Adrenal gland (tissue), 12 donors: ENCODE data around the gene UBE2E3. TPM values are rescaled to one million over a fixed set of nuclear protein-coding genes. Genes with fewer than 3 reads are reported as not detected.

ENCODE experiments used
- DNase-seq, 7 donors: peaks; one replicate each; pipeline ENCODE4 v3.0.0-alpha.2; 2019 to 2020
- H3K27ac ChIP-seq, 5 donors: fragments of 200-600 bp; sonication (generic) in 4 of 5; 1 replicate in 3 of 5; 2 replicates in 2 of 5; pipeline versions ENCODE4 v1.5.1 to v1.8.0; 2016 to 2020; ENCODE audit warnings: mild to moderate bottlenecking in 1 of 5
- H3K27me3 ChIP-seq: fragments of 200-600 bp; 2 replicates; pipeline ENCODE4 v1.8.0; 2021
- H3K36me3 ChIP-seq, 2 donors: fragments of 200-600 bp; replicated peaks in 1 of 2; 1 replicate in 1 of 2; 2 replicates in 1 of 2; pipeline versions ENCODE4 v1.5.1 to v1.8.0; 2018 to 2022
- H3K4me1 ChIP-seq, 2 donors: fragments of 200-600 bp; replicated peaks in 1 of 2; 1 replicate in 1 of 2; 2 replicates in 1 of 2; pipeline versions ENCODE4 v1.5.1 to v1.8.0; 2018 to 2021
- H3K4me3 ChIP-seq, 4 donors: fragments of 200-600 bp; sonication (generic) in 3 of 4; one replicate each; pipeline ENCODE4 v1.5.1; 2016 to 2018
- H3K9me3 ChIP-seq, 3 donors: fragments of 200-600 bp; sonication (generic) in 1 of 3; replicated peaks in 1 of 3; 1 replicate in 2 of 3; 2 replicates in 1 of 3; pipeline versions ENCODE4 v1.5.1 to v1.8.0; 2016 to 2021
- CTCF ChIP-seq, 6 experiments: fragments of 450-650 bp in 4 of 6; fragments of 200-600 bp in 2 of 6; sonication (generic) in 1 of 6; IDR thresholded peaks; 1 replicate in 5 of 6; 2 replicates in 1 of 6; pipeline versions ENCODE4 v1.5.1 to v1.8.0; 2016 to 2021; ENCODE audit warnings: antibody characterized with exemption in 6 of 6, mild to moderate bottlenecking in 2 of 6, moderate library complexity in 1 of 6
- POLR2A ChIP-seq, 2 donors: fragments of 450-650 bp; IDR thresholded peaks; one replicate each; pipeline ENCODE4 v1.6.1; 2017; ENCODE audit warnings: antibody characterized with exemption in 2 of 2, mild to moderate bottlenecking in 2 of 2, moderate library complexity in 1 of 2
- WGBS, 4 donors: extraction: QIAGEN DNeasy Blood & Tissue Kit in 2 of 4; methylation state at CpG; one replicate each; pipeline versions ENCODE4 v1.1.5 to v1.1.7; 2013 to 2017; 5-methylcytosine and 5-hydroxymethylcytosine counted together
- intact Hi-C, 2 donors: fragments of 100-400 bp; cut with DNase I; formaldehyde crosslinking; loops; one replicate each; pipeline versions ENCODE4 v1.14.1 to v1.15.0; 2022 to 2023
- polyA plus RNA-seq, 3 donors: library from polyadenylated mRNA; stranded (reverse); fragments of 200-250 nt in 2 of 3; fragments of 350-450 nt in 1 of 3; fragmentation: Illumina TruSeq in 1 of 3; extraction: RNeasy Lipid Tissue Mini Kit (QIAGEN cat#74804) in 1 of 3; gene quantifications; one replicate each; pipeline ENCODE4 v1.2.3, GENCODE V29; 2013 to 2014
- total RNA-seq, 9 donors: library from RNA; depleted of rRNA in 4 of 9; stranded (reverse); fragments of >200 nt in 4 of 9; fragments of 120-200 nt in 1 of 9; fragmentation: NEBNext Ultra II Directional in 1 of 9; extraction: Animal tissue kit (Norgen Biotek cat#: 25700) in 1 of 9; gene quantifications; one replicate each; pipeline versions ENCODE4 v1.1.0 to v1.2.4, GENCODE V29; 2013 to 2023
- donor health status: healthy with polysubstance abuse.
- donor health status: Bipolar disorder and iron deficiency.
- donor health status: DM: yes; HTN: yes; CAD: no.
- donor health status: DM: no; HTN: no; CAD: no.
- donor health status: DM: no; HTN: no; CAD: no.
- donor health status: DM: yes; HTN: yes; CAD: no.

Gene UBE2E3
- total and polyA plus RNA-seq, 12 donors = 30.8 to 87.1 (median 51.0) TPM

DNA sequence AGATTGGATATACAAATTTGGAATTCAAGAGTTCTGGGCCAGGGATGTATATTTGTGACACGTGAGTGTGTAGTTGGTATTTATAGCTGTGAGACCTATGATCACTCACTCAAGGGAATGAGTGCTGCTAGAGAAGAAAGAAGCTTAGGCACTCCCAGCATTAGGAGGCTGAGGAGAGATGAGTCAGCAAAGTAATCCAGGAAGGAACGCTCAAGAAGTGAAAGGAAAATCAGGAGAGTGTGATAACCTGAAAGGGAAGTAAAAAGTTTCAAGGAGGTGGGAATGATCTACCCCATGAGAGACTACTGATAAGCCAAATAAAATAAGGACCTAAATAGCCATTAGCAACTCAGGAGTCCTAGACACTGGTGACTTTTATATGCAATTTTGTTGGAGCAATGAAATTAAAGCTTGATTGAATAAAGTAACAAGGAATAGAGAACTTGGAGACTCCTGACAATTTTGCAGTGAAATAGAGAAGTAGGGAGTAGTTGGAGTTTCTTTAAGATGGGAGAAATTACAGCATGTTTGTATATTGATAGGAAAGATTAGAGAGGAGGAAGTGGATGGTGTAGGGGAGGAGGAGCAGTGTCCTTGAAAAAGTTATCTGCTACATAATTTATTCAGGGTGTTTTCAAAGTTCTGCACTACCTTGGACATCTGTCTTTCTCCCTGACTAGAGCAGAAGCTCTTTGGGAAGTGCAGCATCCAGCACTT is 89.9 kb downstream of the UBE2E3 start:
- intact Hi-C loops = no loop called here
- H3K27me3 ChIP-seq = no peaks in the 10 kb centered on the region

GRCh38 chr2:181070836-181071200 is 90.4 kb downstream of the UBE2E3 start:
- WGBS, 4 donors = 88 to 93% (median 92%) methylated on average over 5 of the region's 5 CpGs
- DNase-seq = no peak
- Histone ChIP-seq H3K27me3 (no peaks in the 10 kb centered on the region), H3K4me3 (no peak overlapping the region), H3K9me3 (no peaks in the 10 kb centered on the region), H3K36me3 (no peaks in the 10 kb centered on the region), H3K27ac (no peak overlapping the region), H3K4me1 (no peaks in the 10 kb centered on the region)
- TF ChIP-seq POLR2A (IDR thresholded peaks at IDR 0.05) (no peak), CTCF (IDR thresholded peaks at IDR 0.05) (no peak)
- intact Hi-C loops = no loop called here

More for the DNA sequence above, 89.9 kb downstream of the UBE2E3 start:
- Histone ChIP-seq H3K4me1 (no peaks in the 10 kb centered on the region), H3K36me3 (no peaks in the 10 kb centered on the region), H3K4me3 (no peak overlapping the region), H3K9me3 (no peaks in the 10 kb centered on the region), H3K27ac (no peak overlapping the region)
- TF ChIP-seq POLR2A (IDR thresholded peaks at IDR 0.05) (no peak), CTCF (IDR thresholded peaks at IDR 0.05) (no peak)
- DNase-seq = no peak
- 64 to 66% (median 65%) methylated on average over 2 of the region's 2 CpGs for WGBS, 4 donors

DNA sequence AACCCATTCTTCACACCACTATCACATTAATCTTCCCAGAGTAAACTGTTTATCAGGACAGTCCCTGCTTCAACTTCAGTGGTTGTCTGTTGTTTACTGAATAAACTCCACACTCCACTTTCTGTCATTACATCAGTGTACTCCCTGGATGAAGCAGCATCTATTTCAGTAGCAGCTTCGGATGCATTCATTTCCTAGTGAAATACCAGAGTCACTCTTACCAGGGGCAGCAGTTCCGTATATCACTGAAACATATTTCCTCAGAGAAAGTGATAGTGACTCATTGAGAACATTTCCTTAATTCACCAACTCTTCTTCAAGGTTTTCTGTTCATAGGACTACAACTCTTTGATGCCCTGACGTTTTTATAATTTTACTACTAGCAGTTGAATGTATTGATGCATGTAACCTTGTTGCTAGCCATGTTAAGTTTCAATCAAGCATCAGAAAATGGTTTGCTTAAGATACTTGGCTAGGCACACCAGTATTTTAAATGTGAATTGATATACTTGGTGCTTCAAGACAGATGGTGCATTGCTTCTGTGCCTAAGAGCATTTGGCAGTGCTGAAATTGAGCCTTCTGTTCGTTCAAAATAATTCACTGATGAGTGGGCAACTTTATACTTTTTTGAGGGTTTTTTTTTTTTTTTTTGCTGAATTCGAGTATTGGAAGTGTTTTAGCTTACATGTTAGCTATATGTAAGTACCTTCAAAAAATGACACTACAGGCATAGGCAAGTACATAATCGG is 92.3 kb downstream of the UBE2E3 start:
- no peak for TF ChIP-seq POLR2A (IDR thresholded peaks at IDR 0.05)
- no peak for TF ChIP-seq CTCF (IDR thresholded peaks at IDR 0.05)
- no peaks in the 10 kb centered on the region for H3K36me3 ChIP-seq
- intact Hi-C loops = no loop called here

DNA sequence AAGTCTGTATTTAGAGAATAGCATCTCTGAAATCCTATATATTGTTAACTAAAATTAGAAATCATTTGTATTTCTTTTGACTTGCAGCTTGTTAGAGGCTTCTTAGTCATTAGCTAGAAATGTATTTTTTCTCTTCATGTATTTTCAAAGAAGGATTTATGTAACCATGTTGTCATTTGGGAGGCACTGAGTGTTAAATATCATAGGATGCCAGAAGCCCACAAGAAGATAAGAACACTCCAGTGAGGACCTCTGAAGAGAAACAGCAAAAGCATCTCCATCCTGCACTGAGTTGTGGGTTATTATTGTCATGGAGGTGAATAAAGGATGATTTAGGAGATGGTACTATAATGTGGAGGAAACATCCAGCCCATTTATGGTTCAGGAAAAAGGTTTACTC is 93.5 kb downstream of the UBE2E3 start:
- TF ChIP-seq POLR2A (IDR thresholded peaks at IDR 0.05) (no peak), CTCF (IDR thresholded peaks at IDR 0.05) (no peak)

More for the DNA sequence above, 92.3 kb downstream of the UBE2E3 start:
- no peak overlapping the region for H3K27ac ChIP-seq
- no peak for DNase-seq
- H3K27me3 ChIP-seq = no peaks in the 10 kb centered on the region
- 66 to 71% (median 69%) methylated on average over 6 of the region's 6 CpGs for WGBS, 4 donors
- H3K9me3 ChIP-seq = no peaks in the 10 kb centered on the region
- H3K4me1 ChIP-seq = no peaks in the 10 kb centered on the region
- H3K4me3 ChIP-seq = no peak overlapping the region

More for the DNA sequence above, 93.5 kb downstream of the UBE2E3 start:
- H3K4me3 ChIP-seq = no peak overlapping the region
- H3K27me3 ChIP-seq = no peaks in the 10 kb centered on the region
- intact Hi-C loops = no loop called here
- no peak for DNase-seq
- H3K36me3 ChIP-seq = no peaks in the 10 kb centered on the region
- H3K4me1 ChIP-seq = no peaks in the 10 kb centered on the region
- H3K9me3 ChIP-seq = no peaks in the 10 kb centered on the region
- H3K27ac ChIP-seq = no peak overlapping the region
